ACHN (cell line): ENCODE measurements around the gene FSCB.
"Not testable (repeated sequence)": the region's sequence is repeated elsewhere in the genome, so short reads cannot be mapped to it uniquely, and the experiment has no call there.

ENCODE experiments used
- DNase-seq: peaks from one replicate; pipeline ENCODE4 v3.0.0-alpha.2; 2015
- in situ Hi-C: cut with HindIII; loops from 2 replicates; pipeline ENCODE4 v1.10.0; 2017; ENCODE audit warnings: low sequenced_read_pairs, low pct_ligation_motif_present, low pct_unique_long_range_greater_than_20kb

Gene FSCB, protein sequence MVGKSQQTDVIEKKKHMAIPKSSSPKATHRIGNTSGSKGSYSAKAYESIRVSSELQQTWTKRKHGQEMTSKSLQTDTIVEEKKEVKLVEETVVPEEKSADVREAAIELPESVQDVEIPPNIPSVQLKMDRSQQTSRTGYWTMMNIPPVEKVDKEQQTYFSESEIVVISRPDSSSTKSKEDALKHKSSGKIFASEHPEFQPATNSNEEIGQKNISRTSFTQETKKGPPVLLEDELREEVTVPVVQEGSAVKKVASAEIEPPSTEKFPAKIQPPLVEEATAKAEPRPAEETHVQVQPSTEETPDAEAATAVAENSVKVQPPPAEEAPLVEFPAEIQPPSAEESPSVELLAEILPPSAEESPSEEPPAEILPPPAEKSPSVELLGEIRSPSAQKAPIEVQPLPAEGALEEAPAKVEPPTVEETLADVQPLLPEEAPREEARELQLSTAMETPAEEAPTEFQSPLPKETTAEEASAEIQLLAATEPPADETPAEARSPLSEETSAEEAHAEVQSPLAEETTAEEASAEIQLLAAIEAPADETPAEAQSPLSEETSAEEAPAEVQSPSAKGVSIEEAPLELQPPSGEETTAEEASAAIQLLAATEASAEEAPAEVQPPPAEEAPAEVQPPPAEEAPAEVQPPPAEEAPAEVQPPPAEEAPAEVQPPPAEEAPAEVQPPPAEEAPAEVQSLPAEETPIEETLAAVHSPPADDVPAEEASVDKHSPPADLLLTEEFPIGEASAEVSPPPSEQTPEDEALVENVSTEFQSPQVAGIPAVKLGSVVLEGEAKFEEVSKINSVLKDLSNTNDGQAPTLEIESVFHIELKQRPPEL

DNA sequence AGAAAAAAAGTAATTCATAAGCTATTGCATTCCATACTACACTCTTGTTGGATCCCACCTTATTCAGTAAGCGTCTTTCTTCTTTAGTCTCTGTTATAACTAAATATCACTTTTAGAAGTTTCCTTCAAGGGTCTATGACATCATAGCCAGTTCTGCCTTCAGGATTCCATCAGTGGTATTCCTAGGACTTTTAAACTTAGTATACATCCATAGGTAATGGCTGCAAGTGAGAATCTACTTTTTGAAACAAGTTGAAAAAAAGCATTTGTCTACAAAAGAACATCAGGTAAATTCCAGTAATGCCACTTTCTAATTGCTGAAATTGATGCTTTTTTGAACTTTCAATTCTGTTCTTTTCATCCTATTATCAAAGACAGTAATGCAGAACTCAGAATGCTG lies at the start of gene FSCB:
Gene FSCB (minus strand): TSS at position 101 of the 400 bp plus-strand sequence. CDS start 296 bp downstream, outside the sequence.
- in situ Hi-C loops = no loop called here
- no peak for DNase-seq

DNA sequence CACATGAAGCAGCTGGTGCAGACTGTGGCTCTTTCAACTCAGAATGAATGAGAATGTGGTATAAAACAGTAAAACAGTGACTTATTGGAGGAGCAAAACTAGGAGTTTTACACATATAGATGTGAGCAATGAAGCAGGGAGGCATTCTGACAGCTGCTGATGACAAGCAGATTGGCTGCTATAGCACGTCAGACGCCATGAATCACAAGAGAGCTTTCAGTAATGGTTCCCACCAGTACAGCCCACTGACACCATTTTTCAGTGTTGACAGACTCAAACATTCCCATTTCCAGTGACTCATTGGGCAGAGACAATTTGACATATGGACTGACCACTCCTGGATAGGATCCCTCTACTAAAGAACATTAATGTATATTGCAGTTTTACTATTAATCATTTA lies 24.6 kb upstream of the FSCB start:
- in situ Hi-C loops = no loop called here
- no peak for DNase-seq

DNA sequence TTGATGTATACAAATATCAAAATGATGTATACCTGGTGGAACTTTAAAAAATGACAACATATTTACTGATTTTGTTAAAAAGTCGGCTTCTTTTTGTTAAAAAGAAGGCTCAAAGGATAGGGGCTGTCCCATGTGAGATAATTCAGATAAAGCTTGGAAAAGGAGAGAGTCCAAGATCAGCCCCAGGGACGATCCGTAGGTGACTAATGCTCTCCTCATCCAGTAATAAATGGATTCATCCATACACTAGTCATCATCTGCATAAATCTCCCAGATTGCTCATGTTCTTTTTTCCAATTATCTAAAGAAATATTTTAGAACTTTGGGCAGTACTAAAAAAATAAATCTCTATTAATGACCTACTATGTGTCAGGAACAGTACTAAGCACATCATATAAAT lies 23.4 kb upstream of the FSCB start:
- in situ Hi-C loops = no loop called here
- DNase-seq = no peak

DNA sequence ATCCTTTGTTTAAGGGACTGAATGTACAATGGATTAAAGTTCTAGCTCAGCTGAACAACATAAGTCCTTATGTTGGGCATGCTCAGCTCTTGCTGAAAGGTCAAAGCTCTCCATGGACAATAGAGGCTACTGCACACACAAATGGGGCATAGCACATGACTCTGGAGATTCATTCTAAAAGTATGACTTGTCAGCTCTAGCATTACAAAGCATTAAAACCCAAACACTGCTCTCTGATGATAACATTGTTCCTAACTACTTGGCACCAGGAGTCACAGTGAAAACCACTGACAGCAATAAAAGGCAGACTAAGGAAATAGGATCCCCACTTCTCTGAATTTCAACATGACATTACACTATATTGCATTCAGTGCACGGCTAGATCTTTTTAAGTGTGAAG lies 21.9 kb upstream of the FSCB start:
- in situ Hi-C loops = no loop called here
- DNase-seq = no peak

DNA sequence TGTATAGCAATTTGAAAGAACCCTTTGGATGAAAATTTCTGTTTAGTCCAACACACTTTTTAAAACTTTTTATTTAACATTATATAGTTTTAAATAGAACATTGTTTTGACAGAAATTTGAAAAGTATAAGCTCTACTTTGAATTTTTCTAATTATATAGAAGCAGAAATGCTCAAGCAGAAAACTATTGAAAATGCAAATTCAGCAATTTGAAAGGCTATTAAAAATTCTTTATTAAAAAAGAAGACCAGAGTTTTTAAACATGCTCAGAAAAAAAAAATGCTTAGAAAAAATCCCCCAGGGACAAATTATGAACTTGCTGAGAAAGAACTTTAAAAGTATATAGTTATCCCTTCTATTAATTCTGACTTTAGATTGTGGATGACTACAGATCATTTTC lies 21.1 kb upstream of the FSCB start:
- no peak for DNase-seq
- in situ Hi-C loops = no loop called here

- in situ Hi-C loops = no loop called here
- no peak for DNase-seq
Observed at GRCh38 chr14:44525237-44525636, 18.2 kb upstream of the FSCB start.

- in situ Hi-C loops = not testable (repeated sequence)
Observed at GRCh38 chr14:44515668-44516067, 8.6 kb upstream of the FSCB start.

DNA sequence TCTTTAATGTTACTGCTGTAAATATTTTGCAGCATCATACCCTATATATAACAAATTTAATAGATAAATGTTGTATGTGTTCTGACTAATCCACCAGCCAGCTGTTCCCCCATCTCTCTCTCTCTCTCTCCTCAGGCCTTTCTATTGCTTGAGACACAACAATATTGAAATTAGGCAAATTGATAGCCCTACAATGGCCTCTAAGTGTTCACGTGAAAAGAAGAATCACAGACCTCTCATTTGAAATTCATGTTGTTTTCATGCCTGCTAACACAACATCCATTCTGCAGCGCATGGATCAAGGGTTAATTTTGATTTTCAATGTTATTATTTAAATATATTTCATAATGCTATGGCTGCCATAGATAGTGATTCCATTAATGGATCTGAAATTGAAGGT lies 1.8 kb upstream of the FSCB start:
- DNase-seq = no peak
- in situ Hi-C loops = no loop called here

More at GRCh38 chr14:44515668-44516067, 8.6 kb upstream of the FSCB start:
- not testable (repeated sequence) for DNase-seq

DNA sequence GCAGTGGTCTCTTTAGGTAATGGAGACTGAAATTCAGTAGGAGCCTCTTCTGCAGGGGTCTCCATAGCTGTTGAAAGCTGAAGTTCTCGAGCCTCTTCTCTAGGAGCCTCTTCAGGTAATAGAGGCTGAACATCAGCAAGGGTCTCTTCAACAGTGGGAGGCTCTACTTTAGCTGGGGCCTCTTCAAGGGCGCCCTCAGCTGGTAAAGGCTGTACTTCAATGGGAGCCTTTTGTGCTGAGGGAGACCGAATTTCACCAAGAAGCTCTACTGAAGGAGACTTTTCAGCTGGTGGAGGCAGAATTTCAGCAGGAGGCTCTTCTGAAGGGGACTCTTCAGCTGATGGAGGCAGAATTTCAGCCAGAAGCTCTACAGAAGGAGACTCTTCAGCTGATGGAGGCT lies 1.5 kb downstream of the FSCB start:
- in situ Hi-C loops = no loop called here
- DNase-seq = no peak

DNA sequence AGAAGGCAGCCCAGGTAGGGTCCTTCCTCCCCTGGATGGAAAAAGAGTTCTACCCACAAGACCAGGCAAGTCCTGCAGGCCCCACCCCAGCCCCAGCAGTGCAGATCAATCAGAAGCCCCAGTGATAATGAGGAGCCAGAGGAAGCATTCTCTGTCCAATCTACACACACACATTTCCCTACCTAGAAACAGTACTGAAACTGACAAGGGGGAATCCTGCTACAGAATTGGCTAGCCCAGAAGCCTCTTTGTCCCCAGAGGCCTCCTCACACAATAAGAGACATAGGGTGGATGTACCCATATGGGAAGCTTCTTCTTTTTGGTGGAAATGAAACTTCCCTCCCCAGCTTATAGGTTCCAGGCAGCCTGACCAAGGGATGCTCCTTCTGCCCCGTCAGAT lies 9.9 kb downstream of the FSCB start:
- no peak for DNase-seq
- in situ Hi-C loops = no loop called here

GRCh38 chr14:44494137-44494536 lies 12.9 kb downstream of the FSCB start:
- no peak for DNase-seq
- in situ Hi-C loops = no loop called here

DNA sequence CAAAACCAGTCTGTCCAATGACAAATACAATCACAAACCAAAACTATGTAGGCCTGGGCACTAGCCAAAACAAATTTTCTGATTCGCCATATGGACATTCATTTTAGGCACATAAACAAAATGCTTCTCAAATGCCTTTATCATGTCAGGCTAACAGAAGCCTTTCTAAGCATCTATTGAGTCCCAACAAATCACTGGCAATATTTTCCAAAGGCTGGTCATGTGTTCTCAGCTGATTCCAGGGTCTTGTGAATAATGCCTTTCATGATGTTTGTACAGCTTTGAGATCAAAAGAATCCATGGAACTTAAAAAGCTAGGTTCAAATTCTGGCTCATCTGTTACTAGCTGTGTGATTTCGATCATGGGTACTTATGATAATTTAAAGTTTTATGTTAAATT lies 16.1 kb downstream of the FSCB start:
- DNase-seq = no peak
- in situ Hi-C loops = no loop called here

- in situ Hi-C loops = no loop called here
- no peak for DNase-seq
Observed at GRCh38 chr14:44477953-44478352, 29.1 kb downstream of the FSCB start.

GRCh38 chr14:44468771-44469170 lies 38.3 kb downstream of the FSCB start:
- in situ Hi-C loops = no loop called here

DNA sequence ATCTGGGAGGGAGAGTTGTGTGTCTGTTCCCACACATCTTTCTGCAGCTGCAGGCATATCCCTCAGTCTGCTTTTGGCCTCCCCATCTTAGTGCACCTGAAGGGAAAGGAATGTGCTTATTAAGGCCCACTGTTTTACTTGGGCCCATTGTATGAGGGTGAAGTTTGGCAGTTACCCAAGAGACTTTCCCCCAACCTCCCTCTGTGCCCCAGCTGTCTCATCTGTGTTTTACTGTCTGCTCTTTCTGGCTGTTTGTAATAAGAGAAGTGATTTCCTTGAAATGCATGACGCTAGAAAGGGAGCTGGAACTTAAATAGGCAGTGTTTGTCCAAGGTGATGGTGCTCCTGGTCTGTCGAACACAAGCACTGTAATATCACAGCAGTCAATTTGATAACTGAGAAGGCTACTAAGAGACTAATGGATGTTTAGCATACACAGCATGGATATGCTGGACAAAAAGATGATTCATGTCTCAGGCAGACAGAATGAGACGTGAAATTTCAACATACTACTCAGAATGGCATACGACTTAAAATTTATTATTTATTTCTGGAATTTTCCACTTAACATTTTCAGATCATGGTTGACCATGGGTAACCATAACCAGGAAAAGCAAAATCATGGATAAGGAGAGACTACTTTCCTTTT lies 43.6 kb downstream of the FSCB start:
- in situ Hi-C loops = no loop called here
- DNase-seq = no peak

More at GRCh38 chr14:44468771-44469170, 38.3 kb downstream of the FSCB start:
- DNase-seq = no peak

- no peak for DNase-seq
- in situ Hi-C loops = no loop called here
Observed at GRCh38 chr14:44462381-44462780, 44.7 kb downstream of the FSCB start.

DNA sequence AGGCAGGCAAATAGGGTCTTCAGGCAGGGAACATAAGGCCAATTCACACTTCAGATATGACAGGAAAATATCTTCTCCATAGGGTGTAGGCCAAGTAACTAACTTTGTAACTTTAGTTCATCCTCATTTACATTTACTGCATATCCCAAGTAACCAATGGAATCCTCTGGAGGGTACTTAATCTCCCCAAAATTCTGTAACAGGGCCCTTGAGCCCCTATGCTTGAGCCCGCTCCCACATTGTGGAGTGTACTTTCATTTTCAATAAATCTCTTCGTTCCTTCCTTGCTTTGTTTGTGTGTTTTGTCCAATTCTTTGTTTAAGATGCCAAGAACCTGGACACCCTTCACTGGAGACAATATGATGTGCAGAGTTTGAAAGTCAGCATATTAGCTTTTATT lies 45.3 kb downstream of the FSCB start:
- in situ Hi-C loops = no loop called here
- no peak for DNase-seq
